Body of pancreas (tissue), 4 donors: ENCODE measurements around the gene LRIG1. TPM values are rescaled to one million over a fixed set of nuclear protein-coding genes. Genes with fewer than 3 reads are reported as not detected.

Experiments used
- ATAC-seq: fragments of 150-250 bp; one replicate; pipeline ENCODE4 v1.9.1; 2016
- DNase-seq, 4 donors: peaks; one replicate each; pipeline ENCODE4 v3.0.0-alpha.2; 2019
- H3K27ac ChIP-seq, 4 donors: fragments of 200-600 bp; sonication (generic); 1 replicate in 3 of 4; 2 replicates in 1 of 4; pipeline versions ENCODE4 v1.5.1 to v1.6.1; 2016 to 2019; ENCODE audit warnings: mild to moderate bottlenecking in 1 of 4, mixed read lengths in 1 of 4, moderate library complexity in 1 of 4
- H3K27me3 ChIP-seq, 2 donors: fragments of 200-600 bp; sonication (generic); one replicate each; pipeline ENCODE4 v1.6.0; 2016; ENCODE audit warnings: mild to moderate bottlenecking in 1 of 2
- H3K36me3 ChIP-seq, 2 donors: fragments of 200-600 bp; sonication (generic); replicated peaks in 1 of 2; 2 replicates each; pipeline ENCODE4 v1.5.1; 2016; ENCODE audit warnings: low read depth in 2 of 2; ENCODE audit not compliant: insufficient read depth in 1 of 2
- H3K4me1 ChIP-seq: fragments of 200-600 bp; sonication (generic); one replicate; pipeline ENCODE4 v1.6.0; 2016
- H3K4me3 ChIP-seq, 2 donors: fragments of 200-600 bp; sonication (generic); 1 replicate in 1 of 2; 2 replicates in 1 of 2; pipeline ENCODE4 v1.5.1; 2016 to 2019
- H3K9me3 ChIP-seq, 3 donors: fragments of 200-600 bp; sonication (generic); 1 replicate in 2 of 3; 2 replicates in 1 of 3; pipeline ENCODE4 v1.5.1; 2016
- POLR2A ChIP-seq, 3 donors: fragments of 450-650 bp; IDR thresholded peaks; one replicate each; pipeline ENCODE4 v1.6.1; 2016; ENCODE audit warnings: antibody characterized with exemption in 3 of 3, mild to moderate bottlenecking in 2 of 3
- WGBS, 2 donors: methylation state at CpG; one replicate each; pipeline ENCODE4 v1.1.5; 2017; 5-methylcytosine and 5-hydroxymethylcytosine counted together
- intact Hi-C: fragments of 100-400 bp; cut with DNase I; formaldehyde crosslinking; loops from one replicate; pipeline ENCODE4 v1.15.1; 2023
- total RNA-seq, 2 donors: library from RNA; depleted of rRNA; stranded (reverse); fragments of >200 nt; gene quantifications; one replicate each; pipeline ENCODE4 v1.1.0, GENCODE V29; 2016
- TF ChIP-seq, protein P1 (sequence below), 7 experiments: fragments of 450-650 bp in 4 of 7; fragments of 200-600 bp in 3 of 7; sonication (generic) in 3 of 7; IDR thresholded peaks; one replicate each; pipeline ENCODE4 v1.5.1; 2016 to 2019; ENCODE audit warnings: antibody characterized with exemption in 7 of 7

Gene LRIG1
- total RNA-seq, 2 donors from 2014 or later, result 111 to 114 TPM

DNA sequence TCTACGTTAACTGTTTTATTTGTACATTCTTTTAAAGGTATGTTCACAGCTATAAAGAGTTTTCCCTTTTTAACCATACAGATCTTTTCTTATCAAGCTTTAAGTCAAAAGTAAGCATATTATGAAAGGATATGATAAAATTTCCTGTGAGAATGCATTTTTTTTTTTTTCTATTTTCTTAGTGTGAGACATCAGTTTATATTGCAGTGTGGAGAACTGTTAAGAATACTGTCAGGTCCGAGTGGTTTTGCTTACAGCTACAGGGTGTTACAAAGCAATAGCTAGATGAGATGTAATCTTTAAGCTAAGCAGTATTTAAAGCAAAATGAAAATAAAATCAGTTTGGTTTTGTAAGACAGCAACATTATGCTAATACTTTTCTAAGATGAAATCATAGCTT is 146.8 kb downstream of the LRIG1 start:
- DNase-seq, result no peak
- Histone ChIP-seq H3K36me3 (no peaks in the 10 kb centered on the region), H3K4me3 (no peak overlapping the region), H3K4me1 (no peaks in the 10 kb centered on the region), H3K9me3 (no peaks in the 10 kb centered on the region), H3K27me3 (no peaks in the 10 kb centered on the region), H3K27ac (no peak overlapping the region)
- TF ChIP-seq, protein P1, sequence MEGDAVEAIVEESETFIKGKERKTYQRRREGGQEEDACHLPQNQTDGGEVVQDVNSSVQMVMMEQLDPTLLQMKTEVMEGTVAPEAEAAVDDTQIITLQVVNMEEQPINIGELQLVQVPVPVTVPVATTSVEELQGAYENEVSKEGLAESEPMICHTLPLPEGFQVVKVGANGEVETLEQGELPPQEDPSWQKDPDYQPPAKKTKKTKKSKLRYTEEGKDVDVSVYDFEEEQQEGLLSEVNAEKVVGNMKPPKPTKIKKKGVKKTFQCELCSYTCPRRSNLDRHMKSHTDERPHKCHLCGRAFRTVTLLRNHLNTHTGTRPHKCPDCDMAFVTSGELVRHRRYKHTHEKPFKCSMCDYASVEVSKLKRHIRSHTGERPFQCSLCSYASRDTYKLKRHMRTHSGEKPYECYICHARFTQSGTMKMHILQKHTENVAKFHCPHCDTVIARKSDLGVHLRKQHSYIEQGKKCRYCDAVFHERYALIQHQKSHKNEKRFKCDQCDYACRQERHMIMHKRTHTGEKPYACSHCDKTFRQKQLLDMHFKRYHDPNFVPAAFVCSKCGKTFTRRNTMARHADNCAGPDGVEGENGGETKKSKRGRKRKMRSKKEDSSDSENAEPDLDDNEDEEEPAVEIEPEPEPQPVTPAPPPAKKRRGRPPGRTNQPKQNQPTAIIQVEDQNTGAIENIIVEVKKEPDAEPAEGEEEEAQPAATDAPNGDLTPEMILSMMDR (IDR thresholded peaks at IDR 0.05), result no peak
- TF ChIP-seq POLR2A (IDR thresholded peaks at IDR 0.05), result no peak
- intact Hi-C loops, result no loop called here
- ATAC-seq, result no peak
- WGBS, 2 donors, result 54 to 68% methylated on average over 2 of the region's 2 CpGs

DNA sequence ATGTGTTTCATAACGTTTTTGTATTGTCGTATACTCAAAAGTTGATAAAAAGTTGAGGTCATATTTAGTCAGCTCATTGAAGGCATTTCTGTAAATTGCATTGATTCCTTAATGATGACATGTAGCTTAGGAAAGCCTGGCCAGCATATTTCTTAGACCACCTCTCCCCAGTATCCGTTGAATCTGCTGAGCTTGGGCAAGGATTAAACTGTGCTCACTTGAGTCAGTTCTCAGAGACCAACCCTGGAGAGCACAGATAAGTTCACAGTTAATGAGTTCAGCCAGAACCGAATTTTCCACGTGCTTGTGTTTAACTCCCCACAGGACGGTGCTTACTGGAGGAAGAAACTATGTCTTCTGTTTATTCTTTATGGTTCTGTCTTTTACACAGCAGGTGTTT is 147.3 kb downstream of the LRIG1 start:
- intact Hi-C loops, result no loop called here
- WGBS, 2 donors, result 42 to 53% methylated on average over 6 of the region's 6 CpGs
- no peak overlapping the region for H3K27ac ChIP-seq
- H3K9me3 ChIP-seq, result no peaks in the 10 kb centered on the region
- no peaks in the 10 kb centered on the region for H3K36me3 ChIP-seq
- DNase-seq (no peak), ATAC-seq (no peak)
- no peak overlapping the region for H3K4me3 ChIP-seq
- H3K4me1 ChIP-seq, result no peaks in the 10 kb centered on the region
- no peaks in the 10 kb centered on the region for H3K27me3 ChIP-seq
- TF ChIP-seq, protein P1 (IDR thresholded peaks at IDR 0.05), result no peak
- no peak for TF ChIP-seq POLR2A (IDR thresholded peaks at IDR 0.05)

DNA sequence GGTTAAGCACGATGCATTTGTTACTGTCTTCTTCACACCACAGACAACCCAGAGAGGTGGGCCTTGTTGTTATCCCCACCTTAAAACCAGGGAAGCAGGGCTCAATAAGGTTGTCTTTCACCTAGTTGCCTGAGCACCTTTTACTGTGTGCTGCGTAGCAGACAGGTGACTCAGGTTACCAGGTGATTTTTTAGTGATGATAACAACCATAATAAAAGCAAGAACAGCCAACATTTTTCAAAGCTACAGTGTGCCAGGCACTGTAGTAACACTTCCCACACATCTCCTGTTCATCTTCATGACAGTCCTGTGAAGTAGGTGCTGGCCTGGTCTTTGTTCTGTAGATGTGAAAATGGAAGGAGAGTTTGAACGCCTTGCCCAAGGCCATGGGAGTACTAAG is 147.8 kb downstream of the LRIG1 start:
- no peak for DNase-seq
- no peaks in the 10 kb centered on the region for H3K4me1 ChIP-seq
- intact Hi-C loops, result no loop called here
- no peak for TF ChIP-seq POLR2A (IDR thresholded peaks at IDR 0.05)
- TF ChIP-seq, protein P1 (IDR thresholded peaks at IDR 0.05), result no peak
- ATAC-seq, result no peak
- H3K4me3 ChIP-seq, result no peak overlapping the region
- no peaks in the 10 kb centered on the region for H3K9me3 ChIP-seq
- no peaks in the 10 kb centered on the region for H3K36me3 ChIP-seq
- 94 to 96% methylated on average over 3 of the region's 3 CpGs for WGBS, 2 donors
- H3K27me3 ChIP-seq, result no peaks in the 10 kb centered on the region
- no peak overlapping the region for H3K27ac ChIP-seq

DNA sequence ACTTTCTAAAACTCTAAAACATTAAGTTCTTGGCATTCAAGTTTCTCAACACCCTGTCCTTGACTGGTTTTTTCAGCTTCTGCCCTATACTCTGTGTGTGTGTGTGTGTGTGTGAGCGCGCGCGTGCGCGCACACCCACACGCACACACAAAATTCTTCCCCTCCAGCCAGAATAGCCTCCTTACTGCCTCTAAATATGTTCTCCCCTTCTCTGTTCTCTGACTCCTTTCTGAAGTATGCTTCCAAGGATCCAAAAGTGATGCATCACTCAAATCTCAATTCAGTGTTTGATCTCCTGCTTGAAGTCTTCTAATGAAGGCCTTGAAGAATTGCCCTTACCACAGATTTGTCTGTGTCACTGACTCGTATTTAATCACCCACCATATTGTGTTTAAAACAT is 150.2 kb downstream of the LRIG1 start:
- Histone ChIP-seq H3K27ac (no peak overlapping the region), H3K4me1 (no peaks in the 10 kb centered on the region), H3K4me3 (no peak overlapping the region), H3K27me3 (no peaks in the 10 kb centered on the region), H3K36me3 (no peaks in the 10 kb centered on the region), H3K9me3 (no peaks in the 10 kb centered on the region)
- TF ChIP-seq POLR2A (IDR thresholded peaks at IDR 0.05), result no peak
- TF ChIP-seq, protein P1 (IDR thresholded peaks at IDR 0.05), result no peak
- WGBS, 2 donors, result 96 to 97% methylated on average over 8 of the region's 8 CpGs
- intact Hi-C loops, result no loop called here
- DNase-seq, result no peak
- ATAC-seq, result no peak

DNA sequence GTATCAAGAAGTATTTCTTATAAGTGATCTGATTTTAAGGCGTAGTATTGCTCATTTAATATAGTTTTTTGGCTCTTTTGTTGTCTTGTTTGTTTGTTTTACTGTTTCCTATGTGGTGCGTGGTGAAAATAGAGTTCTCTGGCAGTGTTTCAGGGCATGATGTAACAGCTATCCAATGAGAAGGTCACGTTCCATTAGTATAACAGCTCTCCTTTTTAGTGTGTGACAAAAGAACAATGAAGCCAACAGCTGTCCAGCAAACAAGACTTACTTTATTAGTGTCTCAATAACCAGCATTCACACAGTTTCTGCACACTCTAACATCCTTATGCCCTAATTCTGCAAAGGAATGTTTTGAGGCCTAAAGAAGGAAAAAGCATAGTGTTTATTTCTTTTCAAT is 152.1 kb downstream of the LRIG1 start:
- DNase-seq (no peak), ATAC-seq (no peak)
- H3K4me1 ChIP-seq, result peaks cover 7% of the 10 kb centered on the region
- no peaks in the 10 kb centered on the region for H3K27me3 ChIP-seq
- WGBS, 2 donors, result 72 to 78% methylated on average over 3 of the region's 3 CpGs
- no peak for TF ChIP-seq POLR2A (IDR thresholded peaks at IDR 0.05)
- TF ChIP-seq, protein P1 (IDR thresholded peaks at IDR 0.05), result no peak
- H3K27ac ChIP-seq, result no peak overlapping the region
- intact Hi-C loops, result no loop called here
- H3K9me3 ChIP-seq, result no peaks in the 10 kb centered on the region
- no peak overlapping the region for H3K4me3 ChIP-seq
- no peaks in the 10 kb centered on the region for H3K36me3 ChIP-seq
